HG03064 (cell line): ENCODE data around the gene LRRFIP1.
"Not testable (repeated sequence)": the region's sequence is repeated elsewhere in the genome, so short reads cannot be mapped to it uniquely, and the experiment has no call there.

Experiments
- ATAC-seq: cut with Tn5 transposase; IDR thresholded peaks from one replicate; pipeline ENCODE4 v1.9.1; 2021; ENCODE audit warnings: low read depth; ENCODE audit not compliant: unreplicated experiment

Gene LRRFIP1

DNA sequence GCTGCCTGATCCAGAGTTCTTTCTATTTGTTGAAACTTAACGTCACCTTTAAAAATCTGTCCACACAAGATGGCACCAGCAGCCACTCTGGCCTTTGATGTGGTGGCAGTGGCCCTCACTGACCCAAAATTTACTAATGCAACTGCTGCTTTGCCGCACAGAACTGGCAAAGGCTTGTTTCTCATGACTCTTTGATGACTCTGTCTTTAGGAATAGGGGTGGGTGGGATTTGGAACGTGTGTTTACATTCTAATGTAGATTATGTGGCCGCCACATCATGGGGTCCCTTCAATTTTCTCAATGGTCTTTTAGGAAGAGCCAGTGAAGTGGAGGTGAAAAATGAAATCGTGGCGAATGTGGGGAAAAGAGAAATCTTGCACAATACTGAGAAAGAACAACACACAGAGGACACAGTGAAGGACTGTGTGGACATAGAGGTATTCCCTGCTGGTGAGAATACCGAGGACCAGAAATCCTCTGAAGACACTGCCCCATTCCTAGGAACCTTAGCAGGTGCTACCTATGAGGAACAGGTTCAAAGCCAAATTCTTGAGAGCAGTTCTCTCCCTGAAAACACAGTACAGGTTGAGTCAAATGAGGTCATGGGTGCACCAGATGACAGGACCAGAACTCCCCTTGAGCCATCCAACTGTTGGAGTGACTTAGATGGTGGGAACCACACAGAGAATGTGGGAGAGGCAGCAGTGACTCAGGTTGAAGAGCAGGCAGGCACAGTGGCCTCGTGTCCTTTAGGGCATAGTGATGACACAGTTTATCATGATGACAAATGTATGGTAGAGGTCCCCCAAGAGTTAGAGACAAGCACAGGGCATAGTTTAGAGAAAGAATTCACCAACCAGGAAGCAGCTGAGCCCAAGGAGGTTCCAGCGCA, 135.2 kb downstream of the LRRFIP1 start:
- not testable (repeated sequence) for ATAC-seq

- no peak for ATAC-seq
Observed at GRCh38 chr2:237763812-237764211, 136.4 kb downstream of the LRRFIP1 start.

DNA sequence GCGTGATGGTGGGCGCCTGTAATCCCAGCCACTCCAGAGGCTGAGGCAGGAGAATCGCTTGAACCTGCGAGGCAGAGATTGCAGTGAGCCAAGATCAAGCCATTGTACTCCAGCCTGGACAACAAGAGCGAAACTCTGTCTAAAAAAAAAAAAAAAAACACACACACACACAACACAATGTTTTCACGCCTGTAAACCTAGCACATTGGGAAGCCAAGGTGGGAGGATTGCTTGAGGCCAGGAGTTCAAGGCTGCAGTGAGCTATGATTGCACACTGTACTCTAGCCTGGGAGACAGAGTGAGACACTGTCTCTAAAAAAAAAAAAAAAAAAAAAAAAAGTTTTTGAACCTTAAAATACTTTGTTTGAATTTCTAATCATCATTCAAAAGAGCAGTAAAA, 137.7 kb downstream of the LRRFIP1 start:
- not testable (repeated sequence) for ATAC-seq

- ATAC-seq: no peak
Observed at GRCh38 chr2:237765875-237766274, 138.5 kb downstream of the LRRFIP1 start.

DNA sequence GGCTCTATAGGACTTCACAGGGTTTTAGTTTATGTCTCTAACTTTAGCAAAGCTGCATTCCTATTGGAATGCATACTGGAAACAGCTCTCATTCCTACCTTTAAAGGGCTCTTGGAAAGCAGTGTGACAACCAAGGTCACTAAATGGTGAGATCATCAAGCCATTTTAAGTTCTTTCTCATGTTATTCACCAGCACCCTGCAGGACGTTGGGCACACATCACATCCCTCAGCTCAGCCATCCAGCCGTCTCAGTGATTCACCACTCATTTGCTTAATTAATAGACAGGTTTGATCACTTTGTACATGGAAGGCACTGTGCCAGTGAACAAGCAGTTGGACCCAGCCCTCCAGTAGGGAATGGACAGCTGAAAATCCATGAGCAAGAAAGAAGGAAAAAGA, 139.0 kb downstream of the LRRFIP1 start:
- ATAC-seq: no peak

- ATAC-seq: no peak
Observed at GRCh38 chr2:237772513-237772912, 145.1 kb downstream of the LRRFIP1 start.

DNA sequence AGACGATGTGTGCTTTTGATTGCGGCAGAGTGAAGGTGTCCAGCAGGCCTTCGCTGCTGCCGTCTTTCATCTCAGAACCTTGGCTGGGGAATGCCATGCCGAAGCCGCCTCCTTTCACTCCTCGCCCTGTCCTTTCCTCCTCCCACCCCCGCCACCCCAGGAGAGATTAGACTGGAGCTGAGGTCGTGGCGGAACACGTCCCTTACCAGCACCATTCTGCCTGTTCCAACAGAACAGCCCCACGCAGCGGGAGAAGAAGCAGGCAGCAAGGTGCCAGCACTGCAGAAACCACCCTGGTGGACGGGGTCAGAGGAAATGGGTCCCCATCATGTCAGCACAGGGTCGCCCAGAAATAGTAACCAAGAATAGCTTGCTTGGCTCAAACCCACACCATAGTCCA, 146.4 kb downstream of the LRRFIP1 start:
- ATAC-seq: no peak

DNA sequence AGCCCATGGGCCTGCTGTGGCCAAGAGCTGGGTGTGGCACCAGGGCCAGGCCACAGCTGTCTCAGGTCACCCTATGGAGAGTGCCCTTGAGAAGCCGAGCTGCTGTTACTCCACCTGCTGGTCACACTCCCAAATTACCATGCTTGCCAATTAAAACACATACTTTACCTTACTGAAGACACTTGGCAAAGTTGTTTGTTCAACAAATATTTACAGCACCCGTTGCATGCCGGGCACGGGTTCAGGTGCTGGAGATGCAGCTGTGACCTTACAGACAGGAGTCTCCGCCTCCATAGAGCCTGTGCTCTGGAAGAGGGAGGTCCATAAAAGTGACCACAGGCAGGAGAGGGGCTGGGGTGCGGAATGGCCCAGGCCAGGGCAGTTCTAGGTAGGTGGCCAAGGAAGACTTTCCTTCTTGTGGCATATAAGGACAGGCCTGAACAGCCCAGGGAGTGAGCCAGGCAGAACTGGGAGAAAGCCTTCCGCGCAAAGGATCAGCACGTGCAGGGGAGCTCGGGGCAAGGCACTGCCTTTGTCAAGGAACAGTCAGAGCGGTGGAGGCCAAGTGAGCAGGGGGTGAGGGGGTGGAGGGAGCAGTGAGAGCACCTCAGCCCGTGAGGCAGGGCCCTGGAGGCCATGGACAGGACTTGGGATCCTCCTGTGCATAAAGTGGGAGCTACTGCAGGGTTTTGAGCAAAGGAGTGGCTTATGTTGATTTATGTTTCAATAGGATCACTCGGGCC, 147.6 kb downstream of the LRRFIP1 start:
- ATAC-seq: no peak

DNA sequence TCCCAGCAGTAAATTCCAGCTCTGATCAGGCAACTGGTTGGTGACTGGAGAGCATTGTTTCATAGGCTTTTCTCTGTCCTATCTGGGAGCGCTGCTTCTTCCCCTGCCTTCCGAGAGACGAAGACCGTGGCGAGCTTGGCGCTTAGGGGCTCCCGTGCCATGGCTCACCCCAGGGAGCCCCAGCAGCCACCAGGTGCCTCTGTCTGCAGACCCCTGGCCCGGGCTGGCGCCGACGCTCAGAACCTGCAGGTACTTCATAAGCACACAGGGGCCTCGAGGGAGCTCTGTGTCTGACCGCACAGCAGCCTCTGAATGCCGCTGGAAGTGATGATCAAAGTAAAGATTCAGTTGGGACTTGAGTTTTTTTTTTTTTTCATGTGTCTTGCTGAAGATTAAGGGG, 152.1 kb downstream of the LRRFIP1 start:
- no peak for ATAC-seq

DNA sequence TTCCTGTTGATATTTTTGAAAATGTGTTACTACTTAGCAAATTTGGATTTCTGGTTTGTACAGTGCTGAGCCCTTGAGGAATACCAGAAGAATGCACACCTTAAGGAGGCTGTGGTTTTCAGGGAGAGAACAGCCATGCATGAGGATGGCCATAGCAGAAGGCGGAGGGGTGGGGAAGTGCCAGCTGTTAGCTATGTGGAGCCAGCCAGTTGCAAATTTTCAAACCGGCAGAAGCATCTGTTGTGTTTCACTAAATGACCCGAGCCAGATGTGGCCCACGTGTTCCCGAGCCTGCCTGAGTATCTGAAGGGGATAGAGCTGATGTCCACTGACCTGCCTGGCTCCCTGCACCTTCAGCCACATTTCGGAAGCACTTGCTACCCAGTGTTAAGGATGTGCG, 154.8 kb downstream of the LRRFIP1 start:
- no peak for ATAC-seq

GRCh38 chr2:237783678-237784077, 156.3 kb downstream of the LRRFIP1 start:
- ATAC-seq: not testable (repeated sequence)

GRCh38 chr2:237786936-237787335, 159.5 kb downstream of the LRRFIP1 start:
- ATAC-seq: no peak

DNA sequence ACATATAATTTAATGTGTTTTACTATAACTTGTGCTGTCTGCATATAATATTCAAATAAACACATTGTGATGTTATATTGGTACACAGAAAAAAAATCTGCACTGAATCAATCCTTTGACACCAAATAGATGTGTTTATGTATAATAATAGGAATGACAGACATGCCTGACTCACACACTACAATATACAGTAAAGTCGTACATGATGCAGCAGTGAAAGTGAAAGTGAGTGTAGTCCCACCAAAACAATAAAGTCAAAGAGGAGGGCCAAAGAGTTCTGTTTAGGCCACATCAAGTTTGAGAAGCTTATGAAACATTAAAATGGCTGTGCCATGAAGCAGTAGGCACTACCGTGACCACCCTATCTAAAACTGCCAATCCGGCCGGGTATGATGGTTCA, 163.0 kb downstream of the LRRFIP1 start:
- no peak for ATAC-seq

DNA sequence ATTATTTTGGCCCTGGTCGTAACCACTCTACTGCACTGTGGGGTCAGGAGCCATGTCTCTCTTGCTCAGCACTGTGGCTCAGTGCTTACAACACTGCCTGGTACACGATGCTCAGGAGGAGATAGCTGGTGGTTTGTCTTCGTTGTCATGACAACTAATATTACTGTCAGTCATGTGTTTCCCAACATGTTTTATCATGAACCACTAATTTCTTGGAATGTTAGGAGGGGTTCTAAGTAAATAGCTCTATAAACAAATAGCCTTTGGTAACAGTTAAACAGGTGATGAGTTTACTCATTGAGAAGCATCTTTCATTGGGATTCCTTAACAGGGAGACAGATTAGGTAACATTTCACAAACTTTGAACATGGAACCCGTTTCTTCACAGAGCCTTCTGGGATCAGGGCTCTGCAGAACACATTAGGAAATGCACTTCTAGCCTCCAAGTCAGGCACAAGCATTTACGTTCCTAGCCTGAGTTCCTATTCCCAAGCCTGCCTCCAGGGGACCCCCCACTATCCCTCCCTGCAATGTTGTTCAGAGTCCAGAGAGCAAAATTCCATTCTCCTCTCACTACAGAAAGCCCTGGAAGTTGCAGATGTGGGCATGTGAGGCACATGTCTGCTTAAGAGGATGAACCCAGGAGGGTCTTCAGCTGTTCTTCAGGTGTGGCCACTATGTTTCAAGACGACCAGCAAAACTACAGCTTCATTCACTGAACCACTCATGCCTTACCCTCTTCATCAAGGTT, 164.8 kb downstream of the LRRFIP1 start:
- ATAC-seq: no peak

DNA sequence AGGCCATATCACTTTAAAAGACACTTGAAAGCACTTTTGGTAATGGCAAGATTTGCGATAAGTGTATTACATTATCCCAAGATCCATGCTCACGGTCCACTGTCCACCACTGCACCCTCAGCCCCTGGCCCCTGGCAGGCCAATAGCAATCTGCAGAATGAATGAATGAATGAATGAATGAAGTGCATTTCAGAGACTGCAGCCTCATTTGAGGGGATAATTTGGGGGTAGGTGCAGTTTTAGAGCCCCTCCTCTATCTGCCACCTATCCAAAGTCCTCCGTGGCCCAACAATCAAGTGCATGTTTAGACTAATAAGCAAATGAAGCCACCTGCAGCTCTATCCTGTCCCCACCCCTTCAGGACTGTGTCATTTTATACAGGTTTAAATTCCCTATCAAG, 169.9 kb downstream of the LRRFIP1 start:
- no peak for ATAC-seq

DNA sequence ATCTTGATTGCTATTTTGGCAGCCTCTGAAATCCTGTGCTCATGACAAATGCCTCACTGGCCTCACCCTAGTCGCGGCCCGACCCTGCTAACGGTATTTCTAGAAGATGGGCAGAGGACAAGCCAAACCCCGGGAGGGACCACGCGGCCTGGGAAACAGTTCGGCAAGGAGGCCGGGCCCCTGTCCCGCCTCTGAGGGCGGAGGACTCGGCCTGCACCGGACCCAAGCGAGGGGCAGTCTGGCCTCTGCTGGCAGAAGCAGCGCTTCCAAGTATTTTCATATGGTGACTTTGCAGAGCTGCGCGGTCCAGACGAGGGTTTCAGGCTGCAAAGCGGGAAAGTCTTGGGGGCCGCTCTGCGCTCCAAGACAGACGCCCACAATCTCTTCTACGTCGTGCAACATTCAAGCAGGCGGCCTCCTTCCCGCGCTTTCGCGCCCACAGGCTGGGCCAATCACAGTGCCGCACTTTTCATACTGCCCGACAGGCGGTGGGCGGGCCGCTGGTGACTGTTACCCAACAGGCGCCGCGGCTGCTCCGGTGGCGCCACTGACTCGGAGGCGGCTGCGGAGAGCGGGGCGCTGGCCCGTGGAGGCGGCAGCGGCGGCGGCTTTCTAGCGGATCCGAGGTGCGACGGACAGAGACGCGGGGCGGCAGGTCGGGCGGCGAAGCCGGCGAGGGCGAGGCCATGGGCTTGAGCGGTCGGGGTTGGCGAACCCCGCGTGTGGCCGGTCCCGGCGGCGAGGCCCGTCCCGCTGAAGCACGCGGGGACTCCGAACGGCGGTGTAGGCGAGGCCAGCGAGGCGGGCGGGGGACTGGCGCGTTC, 171.1 kb downstream of the LRRFIP1 start, which contains the start of gene RBM44:
Gene RBM44, plus strand, starts transcription at position 544 of the 824 bp plus-strand sequence. CDS start 14,831 bp downstream, outside the sequence.
- ATAC-seq: no peak

GRCh38 chr2:237799060-237799428, 171.7 kb downstream of the LRRFIP1 start:
- no peak for ATAC-seq

GRCh38 chr2:237801466-237801865, 174.1 kb downstream of the LRRFIP1 start:
- no peak for ATAC-seq

DNA sequence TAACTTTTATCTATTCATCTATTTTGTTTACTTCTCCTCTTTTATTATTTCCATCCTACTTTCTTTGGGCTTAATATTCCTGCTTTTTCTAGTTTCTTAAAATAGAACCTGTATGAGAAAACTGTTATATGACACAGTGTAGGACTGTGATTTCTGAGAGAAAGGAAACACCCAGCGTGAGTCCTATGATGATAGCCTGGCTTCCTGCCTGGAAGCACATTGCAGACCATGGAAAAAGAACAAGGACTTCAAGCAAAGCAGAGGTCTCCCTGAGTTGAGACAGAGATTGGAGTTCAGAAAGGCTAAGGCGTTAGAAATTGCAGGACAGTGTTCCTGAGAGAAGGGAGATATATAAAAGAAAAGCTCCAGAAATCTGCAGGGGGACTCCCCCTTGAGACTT, 178.9 kb downstream of the LRRFIP1 start:
- no peak for ATAC-seq

DNA sequence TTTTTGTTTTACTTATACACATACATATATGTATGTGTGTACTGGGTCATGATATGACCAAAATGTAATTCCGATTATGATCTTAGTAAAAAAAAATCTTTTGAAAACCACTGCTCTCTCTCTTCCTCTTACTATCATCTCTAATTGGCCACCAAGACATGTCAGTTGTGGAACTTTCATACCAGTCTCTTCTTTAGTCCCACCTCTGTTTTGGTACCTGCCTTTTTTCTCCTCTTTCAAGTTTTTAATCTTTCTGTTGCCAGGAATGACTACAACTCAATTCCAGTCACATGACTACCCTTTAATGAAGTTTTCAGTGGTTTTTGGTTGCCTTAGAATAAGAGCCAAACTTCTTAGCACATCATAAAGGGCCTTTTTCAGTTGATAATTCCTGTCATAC, 188.2 kb downstream of the LRRFIP1 start:
- no peak for ATAC-seq
